ENCODE data around the gene SPATA12.

The SPATA12 gene, protein sequence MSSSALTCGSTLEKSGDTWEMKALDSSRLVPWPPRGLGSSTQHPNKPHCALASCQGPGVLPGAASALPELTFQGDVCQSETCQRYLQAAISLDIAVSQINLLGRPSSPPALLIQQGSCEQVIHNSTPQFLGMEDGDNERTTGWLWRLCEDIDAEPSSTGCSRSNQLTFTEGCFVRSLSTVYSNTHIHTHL

DNA sequence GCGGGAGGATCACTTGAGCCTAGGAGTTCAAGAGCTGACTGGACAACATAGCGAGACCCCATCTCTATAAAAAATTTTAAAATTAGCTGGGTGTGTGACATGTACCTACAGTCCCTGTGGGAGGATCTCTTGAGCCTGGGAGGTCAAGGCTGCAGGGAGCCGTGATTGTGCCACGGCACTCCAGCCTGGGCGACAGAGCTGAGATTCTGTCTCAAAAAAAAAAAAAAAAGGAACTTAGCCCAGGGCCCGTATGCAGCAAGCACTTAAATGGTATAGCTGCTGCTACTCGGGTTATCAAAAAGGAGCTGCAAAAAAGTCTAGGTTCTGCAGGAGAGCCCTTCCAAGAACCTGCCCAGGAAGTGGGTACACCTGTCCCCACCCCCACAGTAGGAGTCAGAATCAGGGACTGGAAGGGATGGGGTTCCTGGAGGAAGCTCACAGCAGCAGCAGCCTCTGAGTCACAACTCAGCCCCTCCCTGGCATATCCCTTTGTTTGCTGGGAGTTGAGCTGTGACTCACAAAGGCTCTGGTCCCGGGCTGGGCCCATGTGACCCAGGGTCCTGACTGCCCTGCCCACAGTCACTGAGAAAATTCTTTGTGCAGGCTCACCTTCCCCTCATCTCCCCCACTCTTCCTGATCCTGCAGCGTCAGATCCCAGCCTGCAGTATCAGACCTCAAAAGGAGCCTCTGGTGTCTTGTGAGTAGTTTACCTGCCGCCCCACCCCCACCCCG, at the start of gene SPATA12:
SPATA12 (plus strand) TSS at position 576 of the 733 bp plus-strand sequence. CDS start 13,031 bp downstream, outside the sequence.
- DNase-seq, result no peak

DNA sequence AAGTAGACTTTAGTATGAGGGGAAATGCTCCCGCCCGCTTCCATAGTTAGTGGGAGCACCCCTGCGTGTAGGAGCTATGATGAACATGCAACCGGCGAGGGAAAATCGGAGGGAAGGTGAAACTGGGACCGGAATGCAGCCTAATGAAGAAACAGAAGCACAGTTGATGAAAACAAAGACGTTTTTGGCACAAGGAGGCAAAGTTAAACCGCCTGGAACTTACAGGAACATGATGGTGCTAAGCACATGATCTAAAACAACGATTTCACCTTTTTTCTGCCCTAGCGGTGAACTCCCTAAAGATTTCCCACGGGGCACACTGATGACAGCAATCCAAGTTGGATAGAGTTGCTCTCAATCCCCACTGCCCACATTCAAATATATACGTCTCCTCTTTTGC, 49.4 kb upstream of the SPATA12 start:
- DNase-seq, result no peak

DNA sequence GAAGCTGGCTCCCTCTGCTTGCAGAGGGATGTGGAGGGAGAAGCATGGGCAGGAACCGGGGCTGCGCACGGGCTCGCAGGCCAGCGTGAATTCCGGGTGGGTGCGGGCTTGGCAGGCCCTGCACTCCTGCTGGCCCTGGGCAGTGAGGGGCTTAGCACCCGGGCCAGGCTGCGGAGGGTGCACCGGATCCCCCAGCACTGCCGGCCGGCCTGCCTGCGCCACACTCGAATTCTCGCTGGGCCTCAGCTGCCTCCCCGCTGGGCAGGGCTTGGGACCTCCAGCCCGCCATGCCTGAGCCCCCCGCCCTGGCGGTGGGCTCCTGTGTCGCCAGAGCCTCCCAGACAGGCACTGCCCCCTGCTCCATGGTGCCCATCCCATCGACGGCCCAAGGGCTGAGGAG, 47.6 kb upstream of the SPATA12 start:
- DNase-seq, result no peak

DNA sequence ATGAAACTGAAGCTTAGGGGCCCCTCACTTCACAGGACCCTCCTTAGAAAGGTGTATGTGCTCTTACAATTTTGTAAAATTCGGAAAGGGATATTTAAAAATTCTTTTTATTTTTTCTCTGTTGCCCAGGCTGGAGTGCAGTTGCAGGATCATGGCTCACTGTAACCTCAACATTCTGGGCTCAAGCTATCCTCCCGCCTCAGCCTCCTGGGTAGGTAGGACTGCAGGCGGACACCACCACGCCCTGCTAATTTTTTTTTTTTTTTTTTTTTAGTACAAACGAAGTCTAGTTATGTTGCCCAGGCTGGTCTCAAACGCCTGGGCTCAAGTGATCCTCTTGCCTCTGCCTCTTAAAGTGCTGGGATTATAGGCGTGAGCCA, 45.1 kb upstream of the SPATA12 start:
- no peak for DNase-seq

DNA sequence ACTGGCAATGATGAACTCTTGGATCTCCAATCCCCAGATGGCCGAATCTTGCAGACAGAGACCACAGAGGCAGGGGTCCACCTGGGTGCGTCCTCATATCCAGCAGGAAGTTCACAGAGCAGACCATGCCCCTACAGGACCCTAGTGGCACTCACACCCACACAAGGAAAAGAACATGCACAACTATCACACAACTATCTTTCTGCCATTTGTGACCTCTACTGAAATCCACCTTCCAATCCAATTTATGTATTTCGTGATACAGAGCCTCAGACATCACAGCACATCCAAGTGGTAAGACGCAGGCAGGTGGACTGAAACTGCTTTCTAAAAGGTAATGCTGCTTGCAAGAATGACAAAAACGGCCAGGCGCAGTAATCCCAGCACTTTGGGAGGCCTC, 44.6 kb upstream of the SPATA12 start:
- no peak for DNase-seq

DNA sequence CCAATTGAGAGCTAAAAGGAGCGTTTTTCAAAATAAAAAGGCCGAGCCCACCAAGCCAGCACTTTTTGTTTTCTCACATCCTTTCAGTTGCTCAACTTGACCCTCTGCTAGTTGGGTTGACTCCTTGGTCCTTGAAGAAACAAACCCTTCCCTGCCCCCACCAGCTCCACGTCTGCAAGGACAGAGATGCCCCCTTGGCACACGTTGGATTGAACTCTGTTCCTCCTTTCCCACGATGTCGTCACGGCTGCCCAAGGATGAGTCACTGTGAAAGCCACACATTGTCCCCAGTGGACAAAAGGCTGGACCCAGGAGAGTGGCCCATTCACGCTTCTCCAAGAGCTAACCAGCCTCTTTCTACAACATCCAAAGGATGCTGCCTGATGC, 43.0 kb upstream of the SPATA12 start:
- no peak for DNase-seq

DNA sequence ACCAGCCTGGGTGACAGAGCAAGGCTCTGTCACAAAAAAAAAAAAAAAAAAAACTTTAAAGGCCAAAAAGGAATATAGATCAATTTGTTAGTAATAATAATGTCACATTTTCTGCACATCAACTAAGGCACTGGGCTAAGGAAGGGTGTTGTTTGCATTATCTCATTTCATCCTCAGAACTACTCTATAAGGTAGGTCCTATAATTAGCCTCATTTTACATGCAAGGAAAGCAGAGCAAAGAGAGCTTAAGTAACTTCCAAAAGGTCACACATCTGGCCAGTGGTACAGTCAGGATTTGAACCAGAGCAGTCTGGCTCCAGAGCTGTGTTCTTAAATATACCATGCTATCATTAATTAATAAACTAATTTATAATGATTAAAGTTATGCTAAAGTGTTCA, 42.2 kb upstream of the SPATA12 start:
- no peak for DNase-seq

GRCh38 chr3:57019057-57019456, 41.4 kb upstream of the SPATA12 start:
- no peak for DNase-seq

GRCh38 chr3:57025237-57025636, 35.2 kb upstream of the SPATA12 start:
- DNase-seq, result no peak

GRCh38 chr3:57026944-57027343, 33.5 kb upstream of the SPATA12 start:
- DNase-seq, result no peak

GRCh38 chr3:57029383-57029782, 31.1 kb upstream of the SPATA12 start:
- no peak for DNase-seq

DNA sequence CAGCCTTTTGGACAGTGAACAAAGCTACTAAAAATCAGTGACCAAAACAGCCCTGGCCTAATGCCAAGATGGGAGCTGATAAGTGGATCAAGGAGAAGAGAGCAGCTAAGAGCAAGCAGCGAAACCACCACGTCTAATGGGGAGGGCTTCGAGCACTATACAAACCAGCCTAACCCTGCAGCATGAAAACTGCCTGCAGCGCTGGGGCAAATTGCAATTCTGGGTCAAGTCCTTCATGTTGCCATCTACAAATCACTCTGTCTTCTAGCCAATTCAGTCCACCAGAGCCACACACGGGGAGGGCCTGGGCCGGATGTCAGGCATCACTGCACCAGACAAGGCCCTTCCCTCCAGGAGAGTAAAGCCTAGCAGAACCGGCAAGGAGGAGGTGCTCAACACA, 30.5 kb upstream of the SPATA12 start:
- no peak for DNase-seq

DNA sequence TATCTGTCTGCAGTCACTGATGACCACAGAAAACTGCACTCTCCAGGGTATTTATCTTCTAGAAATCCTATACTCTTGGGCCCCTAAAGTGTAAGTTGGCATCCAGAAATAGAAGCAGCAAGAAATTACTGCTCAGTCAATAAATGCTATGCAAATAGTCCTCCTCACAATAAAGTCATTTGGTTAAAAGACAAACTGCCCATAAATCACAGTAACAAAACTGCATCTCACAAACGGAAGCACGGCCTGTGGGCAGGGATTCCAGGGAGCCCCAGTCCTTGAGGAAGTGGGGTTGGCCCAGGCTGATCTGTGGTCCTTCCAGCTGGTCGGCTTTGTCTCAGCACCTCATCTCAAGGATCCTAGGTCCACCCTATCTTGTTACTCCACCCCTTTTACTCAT, 29.7 kb upstream of the SPATA12 start:
- DNase-seq, result no peak

DNA sequence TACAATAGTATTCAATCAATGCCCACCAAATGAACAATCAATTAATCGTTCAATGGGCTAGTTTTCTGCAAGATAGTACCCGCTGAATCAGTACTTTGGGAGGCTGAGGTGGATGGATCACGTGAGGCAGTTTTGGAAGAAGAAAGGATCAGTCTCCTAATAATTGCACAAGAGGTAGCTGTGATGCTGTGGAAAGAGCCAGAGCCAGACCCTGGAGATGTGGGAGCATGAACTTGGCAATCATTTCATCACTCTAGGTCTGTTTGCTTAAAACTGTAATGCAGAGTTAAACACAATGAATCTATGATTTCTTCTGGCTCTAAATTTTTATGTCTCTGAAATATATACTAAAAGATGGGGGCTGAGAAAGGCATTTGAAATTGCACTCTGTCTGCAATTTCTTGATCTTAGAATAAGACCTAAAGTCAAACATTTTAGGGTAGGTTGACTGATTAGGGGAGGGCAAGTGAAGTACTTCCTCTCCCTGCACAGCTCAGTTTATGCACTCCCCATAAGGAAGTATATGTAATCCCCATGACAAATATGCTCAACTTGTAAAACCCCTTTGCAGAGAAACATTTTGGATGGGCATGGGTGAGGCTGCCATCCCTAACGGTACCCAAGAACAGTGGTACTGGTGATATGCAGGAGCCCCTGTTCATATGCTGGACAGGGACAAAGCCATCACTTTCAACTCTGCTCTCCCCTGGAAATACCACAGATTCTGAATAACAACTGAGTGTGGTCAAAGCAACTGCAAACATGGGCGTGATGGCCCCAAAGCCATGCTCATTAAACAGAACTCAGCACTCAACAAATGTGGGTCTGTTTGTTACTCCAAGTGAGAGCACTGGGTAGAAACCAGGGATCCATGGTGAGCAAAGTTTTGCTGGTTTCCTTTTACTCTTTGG, 28.6 kb upstream of the SPATA12 start:
- DNase-seq, result no peak

- DNase-seq, result no peak
Measured at GRCh38 chr3:57036952-57037351, 23.5 kb upstream of the SPATA12 start.

GRCh38 chr3:57038466-57039164, 21.8 kb upstream of the SPATA12 start:
- DNase-seq, result no peak

- no peak for DNase-seq
Measured at GRCh38 chr3:57041674-57042073, 18.8 kb upstream of the SPATA12 start.

DNA sequence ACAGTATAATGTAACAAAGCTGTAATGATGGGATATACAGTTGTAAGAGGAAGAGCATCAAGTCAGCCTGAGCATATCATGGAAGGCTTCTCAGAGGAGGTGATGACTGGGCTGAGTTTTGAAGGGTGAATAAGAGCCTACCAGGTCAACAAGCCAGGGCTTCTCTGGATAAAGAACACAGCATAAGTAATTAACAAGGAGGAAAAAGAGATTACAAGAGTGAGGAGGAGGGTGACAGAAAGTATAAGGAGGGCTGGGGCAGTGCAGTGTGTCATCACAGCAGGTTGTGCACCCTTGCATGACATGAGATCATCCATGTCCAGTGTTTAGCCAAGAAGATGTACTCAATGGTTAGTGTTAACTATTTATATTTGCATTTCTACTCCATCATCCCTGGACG, 16.9 kb upstream of the SPATA12 start:
- DNase-seq, result no peak

- no peak for DNase-seq
Measured at GRCh38 chr3:57046101-57046765, 14.2 kb upstream of the SPATA12 start.

- DNase-seq, result no peak
Measured at GRCh38 chr3:57048052-57048671, 12.3 kb upstream of the SPATA12 start.

DNA sequence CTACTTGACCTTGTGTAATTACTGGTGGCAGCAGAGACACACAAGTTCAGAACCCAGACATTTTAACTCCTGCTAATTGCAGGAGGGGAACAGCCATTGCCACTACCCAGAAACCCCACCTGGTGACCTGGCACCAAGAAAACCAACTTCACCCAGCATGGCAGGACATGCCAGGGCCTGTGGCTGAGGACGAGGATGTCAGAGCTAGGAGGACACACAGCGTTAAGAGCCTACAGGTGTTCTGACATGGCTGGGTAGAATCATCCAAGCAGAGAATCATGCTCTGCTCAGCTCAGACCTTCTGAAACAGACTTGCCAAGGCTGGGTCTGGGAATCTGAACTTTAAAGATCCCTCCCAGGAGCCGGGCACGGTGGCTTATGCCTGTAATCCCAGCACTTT, 11.7 kb upstream of the SPATA12 start:
- no peak for DNase-seq

DNA sequence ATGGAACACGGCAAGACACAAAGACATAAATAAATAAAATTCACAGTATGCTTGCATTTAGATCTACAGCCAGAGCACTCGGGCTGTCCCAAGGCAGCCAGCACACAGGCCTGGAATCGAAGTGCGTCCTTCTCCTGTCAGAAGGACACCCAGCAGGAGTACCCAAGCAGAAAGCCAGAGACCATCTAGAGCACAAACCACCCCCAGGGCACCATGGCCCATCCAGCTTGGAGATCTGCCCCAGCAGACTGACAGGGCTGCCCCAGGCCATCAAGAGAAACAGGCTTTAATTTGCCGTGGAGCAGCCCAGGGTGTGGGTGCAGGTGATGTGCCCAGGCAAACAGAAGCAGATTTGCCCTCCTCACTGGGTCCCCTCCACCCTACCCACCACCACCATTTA, 7.8 kb upstream of the SPATA12 start:
- DNase-seq, result no peak
